Superior temporal gyrus (tissue), 1 donor: Measurements from ENCODE around the gene HPCAL1.
"Not testable (repeated sequence)": the region's sequence is repeated elsewhere in the genome, so short reads cannot be mapped to it uniquely, and the experiment has no call there.

Source experiments
- DNase-seq: peaks from one replicate; pipeline ENCODE4 v3.0.0-alpha.2; 2016; ENCODE audit errors: extremely low spot score

The HPCAL1 gene

GRCh38 chr2:10285191-10285555, 17.5 kb upstream of the HPCAL1 start:
- no peak for DNase-seq

DNA sequence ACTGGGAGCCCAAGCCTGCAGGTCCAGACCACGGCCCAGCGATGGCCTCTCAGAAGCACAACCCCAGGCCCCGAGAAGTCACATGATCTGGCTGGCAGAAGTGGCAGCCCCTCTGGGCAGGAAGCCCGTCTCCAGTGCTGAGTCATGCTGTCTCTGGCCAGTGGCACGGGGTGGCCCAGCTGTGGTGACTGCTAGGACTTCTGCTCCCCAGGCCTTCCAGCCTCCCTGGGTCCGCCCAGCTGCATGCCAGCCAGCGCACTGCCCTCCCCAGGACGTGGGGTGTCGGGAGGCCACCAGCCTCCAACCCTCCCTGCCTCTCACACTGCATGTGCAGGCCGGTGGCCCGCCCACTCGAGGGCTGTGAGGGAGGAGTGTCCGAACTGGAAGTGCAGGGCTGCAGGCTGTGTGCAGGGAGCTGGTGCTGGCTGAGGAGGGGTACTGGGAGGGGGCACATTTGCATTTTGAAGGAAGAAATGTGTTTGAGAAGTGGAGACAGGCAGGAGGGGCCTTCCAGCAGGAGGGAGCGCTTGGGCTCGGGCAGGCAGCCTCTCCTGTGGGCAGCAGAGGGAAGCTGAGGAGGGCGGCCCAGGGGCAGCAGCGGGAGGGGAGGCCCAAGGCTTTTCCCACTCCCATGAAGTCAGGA, 17.0 kb upstream of the HPCAL1 start:
- peak; percentile 94 for DNase-seq

DNA sequence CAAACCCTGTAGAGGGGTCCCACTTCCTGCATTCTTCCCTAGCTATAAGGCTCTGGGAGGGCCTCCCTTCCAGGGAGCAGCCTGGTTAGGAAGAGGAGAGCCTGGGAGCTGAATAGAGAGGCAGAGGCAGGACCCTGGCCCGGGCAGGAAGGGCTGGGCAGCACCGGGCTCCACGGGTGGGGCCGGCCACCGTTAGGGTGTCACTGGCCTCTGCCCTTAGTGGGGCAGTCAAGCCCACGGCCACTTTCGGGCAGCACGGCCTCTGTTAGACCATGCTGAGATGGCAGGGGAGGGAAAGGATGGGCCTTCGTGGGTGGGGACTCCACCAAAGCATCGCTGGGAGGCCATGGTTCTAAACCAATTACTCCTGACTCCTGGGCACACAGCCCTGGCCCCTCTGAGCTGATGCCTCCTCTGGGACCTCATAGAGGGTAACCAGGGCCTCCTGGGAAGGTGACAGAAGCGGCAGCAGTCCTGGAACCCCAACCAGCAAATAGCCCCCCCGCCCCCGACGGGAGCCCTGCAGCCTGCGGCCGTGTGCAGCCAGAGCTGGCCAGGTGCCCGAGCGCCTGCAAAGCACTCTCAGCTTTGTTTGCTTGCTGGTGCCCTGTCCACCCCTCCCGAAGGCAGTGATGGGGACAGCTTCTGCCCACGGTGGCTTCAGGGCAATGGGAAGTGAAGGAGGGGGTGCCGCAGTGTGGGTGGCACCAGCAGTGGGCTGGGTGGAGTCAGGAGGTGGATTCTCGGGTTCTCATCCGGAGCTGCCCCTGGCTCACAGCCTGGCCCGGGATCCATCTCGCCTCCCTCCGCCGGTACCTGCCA, 16.3 kb upstream of the HPCAL1 start:
- no peak for DNase-seq

DNA sequence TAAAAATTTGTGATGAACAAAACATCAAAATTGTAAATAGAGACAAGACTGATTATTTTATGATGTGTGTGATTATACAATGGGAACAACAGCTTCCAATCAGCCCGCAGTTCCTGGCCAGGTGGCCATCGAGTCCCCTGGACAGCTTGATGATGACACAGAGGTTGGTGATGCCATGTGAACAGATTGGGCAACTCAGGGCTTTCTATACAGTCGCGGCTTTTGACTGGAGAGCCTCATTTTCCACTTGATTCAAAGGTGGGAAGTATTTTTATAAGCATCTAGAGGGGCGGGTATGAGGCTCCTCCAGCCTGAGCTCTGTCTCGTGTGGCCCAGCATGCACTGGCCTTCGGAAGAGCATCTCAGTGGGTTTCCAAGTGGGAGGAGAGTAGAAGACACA, 14.9 kb upstream of the HPCAL1 start:
- no peak for DNase-seq

- no peak for DNase-seq
Observed at GRCh38 chr2:10288606-10289005, 14.1 kb upstream of the HPCAL1 start.

- no peak for DNase-seq
Observed at GRCh38 chr2:10289352-10289751, 13.4 kb upstream of the HPCAL1 start.

GRCh38 chr2:10289891-10290290, 12.8 kb upstream of the HPCAL1 start:
- DNase-seq: no peak

DNA sequence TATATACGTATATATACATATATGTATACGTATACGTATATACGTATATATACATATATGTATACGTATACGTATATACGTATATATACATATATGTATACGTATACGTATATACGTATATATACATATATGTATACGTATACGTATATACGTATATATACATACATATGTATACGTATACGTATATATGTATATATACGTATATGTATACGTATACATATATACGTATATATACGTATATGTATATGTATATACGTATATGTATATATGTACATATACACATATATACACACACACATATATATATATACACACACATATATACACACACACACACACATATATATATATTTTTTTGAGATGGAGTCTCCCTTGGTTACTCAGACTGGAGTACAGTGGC, 11.3 kb upstream of the HPCAL1 start:
- not testable (repeated sequence) for DNase-seq

- DNase-seq: no peak
Observed at GRCh38 chr2:10292033-10292432, 10.7 kb upstream of the HPCAL1 start.

- no peak for DNase-seq
Observed at GRCh38 chr2:10293603-10294002, 9.1 kb upstream of the HPCAL1 start.

- no peak for DNase-seq
Observed at GRCh38 chr2:10294077-10294476, 8.6 kb upstream of the HPCAL1 start.

- DNase-seq: not testable (repeated sequence)
Observed at GRCh38 chr2:10295649-10296048, 7.1 kb upstream of the HPCAL1 start.

DNA sequence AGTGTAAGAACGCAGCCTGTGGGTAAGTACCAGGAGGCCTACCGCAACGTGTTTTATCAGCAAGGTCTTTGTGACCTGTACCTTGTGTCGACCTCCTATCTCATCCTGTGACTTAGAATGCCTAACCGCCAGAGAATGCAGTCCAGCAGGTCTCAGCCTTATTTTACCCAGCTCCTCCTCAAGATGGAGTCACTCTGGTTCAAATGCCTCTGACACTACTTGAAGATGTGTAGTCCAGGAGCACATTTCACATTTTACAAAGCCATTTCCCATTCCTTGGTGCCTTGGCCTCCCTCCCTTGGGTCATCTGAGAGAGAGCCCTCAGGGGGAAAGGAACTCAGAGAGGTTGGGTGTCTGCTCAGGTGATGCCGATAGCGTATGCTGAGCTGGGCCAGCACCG, 6.6 kb upstream of the HPCAL1 start:
- DNase-seq: no peak

DNA sequence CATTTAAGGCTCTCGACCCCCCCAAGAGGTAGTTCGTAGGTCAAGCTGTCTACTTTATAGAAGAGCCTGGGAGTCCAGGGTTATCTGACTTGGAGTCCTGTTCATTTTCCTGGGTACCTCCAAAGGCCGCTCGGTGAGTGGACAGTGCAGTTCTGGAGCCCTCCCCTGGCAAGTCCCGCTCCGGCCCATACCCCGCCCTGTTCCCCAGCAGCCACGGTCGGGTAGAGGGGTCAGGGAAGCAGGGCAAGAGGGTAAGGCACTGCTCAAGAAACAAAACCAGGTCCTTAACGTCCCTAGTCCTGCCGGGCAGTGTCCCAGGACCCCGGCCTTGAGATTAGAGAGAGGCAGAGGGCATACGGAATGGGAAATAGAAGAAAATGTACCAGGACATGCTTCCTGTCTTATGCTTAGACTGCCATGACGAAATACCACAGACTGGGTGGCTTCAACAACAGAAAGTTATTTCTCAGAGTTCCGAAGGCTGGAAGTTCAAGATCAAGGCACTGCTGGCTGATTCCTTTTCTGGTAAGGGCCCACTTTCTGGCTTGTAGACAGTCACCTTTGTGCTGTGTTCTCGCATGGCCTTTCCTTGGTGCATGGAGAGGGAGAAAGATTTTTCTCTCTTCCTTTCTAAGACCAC, 5.4 kb upstream of the HPCAL1 start:
- no peak for DNase-seq

- no peak for DNase-seq
Observed at GRCh38 chr2:10297959-10298531, 4.7 kb upstream of the HPCAL1 start.

DNA sequence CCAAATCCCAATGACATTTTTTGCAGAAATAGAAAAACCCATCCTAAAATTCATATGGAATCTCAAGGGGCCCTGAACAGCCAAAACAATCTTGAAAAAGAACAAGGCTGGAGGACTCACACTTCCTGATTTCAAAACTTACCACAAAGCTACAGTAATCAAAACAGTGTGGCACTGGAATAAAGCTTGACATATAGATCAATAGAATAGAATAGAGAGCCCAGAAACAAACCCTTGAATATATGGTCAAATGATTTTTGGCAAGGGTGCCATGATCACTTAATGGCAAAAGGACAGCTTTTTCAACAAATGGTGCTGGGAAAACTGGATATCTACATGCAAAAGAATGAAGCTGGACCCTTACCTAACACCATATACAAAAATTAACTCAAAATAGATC, 3.9 kb upstream of the HPCAL1 start:
- not testable (repeated sequence) for DNase-seq

- no peak for DNase-seq
Observed at GRCh38 chr2:10300328-10300920, 2.3 kb upstream of the HPCAL1 start.

DNA sequence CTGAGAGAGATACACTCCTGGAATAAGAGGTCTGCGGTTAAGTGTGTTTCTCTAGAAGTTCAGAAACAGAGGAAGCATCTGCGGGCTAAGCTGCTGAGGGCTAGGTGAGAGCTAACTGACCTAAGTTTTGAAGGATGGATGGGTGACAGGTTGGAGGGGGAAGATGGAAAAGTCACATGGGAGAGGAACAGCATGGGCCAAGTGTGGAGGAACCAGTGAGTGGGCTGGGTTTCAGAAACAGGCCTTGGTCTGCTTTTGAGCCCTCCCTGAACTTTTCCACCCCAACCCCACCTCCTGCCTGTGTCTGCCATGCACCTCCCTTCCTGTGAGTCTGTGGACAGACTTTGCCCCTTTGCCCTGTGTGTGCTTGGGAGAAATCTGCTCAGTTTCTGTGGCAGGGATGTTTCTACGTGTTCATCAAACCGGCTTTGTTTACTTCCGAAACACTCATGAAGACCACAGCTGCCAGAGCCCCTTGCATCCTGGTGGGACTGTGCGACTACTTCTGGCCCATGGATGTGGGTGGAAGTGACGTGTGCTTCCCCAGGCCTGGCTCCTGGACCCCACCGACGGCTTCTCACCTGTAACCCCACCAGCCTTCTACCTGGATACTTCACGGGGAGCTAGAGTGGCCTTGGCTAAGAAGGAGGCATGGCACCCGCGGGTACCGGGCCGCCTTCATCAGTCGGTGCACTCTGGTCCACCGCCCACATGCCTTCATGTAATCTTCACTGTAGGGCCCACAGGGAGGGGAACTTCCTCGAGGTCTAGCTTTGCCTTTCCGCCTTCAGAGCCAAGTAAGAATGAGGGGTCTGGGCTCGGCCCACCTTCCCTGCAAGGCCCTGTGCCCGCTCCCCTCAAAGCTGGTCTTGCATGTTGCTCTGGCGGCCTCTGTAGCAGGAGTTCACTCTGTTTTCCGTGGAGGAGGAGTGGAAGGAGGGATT, 1.4 kb upstream of the HPCAL1 start:
- no peak for DNase-seq

- no peak for DNase-seq
Observed at GRCh38 chr2:10301941-10302478, 694 bp upstream of the HPCAL1 start.

- no peak for DNase-seq
Observed at GRCh38 chr2:10303181-10303693, 533 bp downstream of the HPCAL1 start.
